ENCODE data around the gene FEN1.

The FEN1 gene

GRCh38 chr11:61829806-61830205, 37.1 kb downstream of the FEN1 start:
- TF ChIP-seq CTCF (conservative IDR thresholded peaks at IDR 0.05; ENCODE audit: low read depth, low read length): no peak
- peak overlapping the region; percentile 93 for H3K4me3 ChIP-seq (ENCODE audit: low read length)
- DNase-seq (ENCODE audit: low read depth): no peak

GRCh38 chr11:61830237-61831105, 37.8 kb downstream of the FEN1 start:
- TF ChIP-seq CTCF (conservative IDR thresholded peaks at IDR 0.05; ENCODE audit: low read depth, low read length): no peak
- no peak for DNase-seq (ENCODE audit: low read depth)
- peak overlapping the region; percentile 93 for H3K4me3 ChIP-seq (ENCODE audit: low read length)

GRCh38 chr11:61832207-61832606, 39.5 kb downstream of the FEN1 start:
- TF ChIP-seq CTCF (conservative IDR thresholded peaks at IDR 0.05; ENCODE audit: low read depth, low read length): no peak
- H3K4me3 ChIP-seq (ENCODE audit: low read length): no peak overlapping the region
- DNase-seq (ENCODE audit: low read depth): no peak

GRCh38 chr11:61832754-61833153, 40.0 kb downstream of the FEN1 start:
- no peak for TF ChIP-seq CTCF (conservative IDR thresholded peaks at IDR 0.05; ENCODE audit: low read depth, low read length)
- no peak for DNase-seq (ENCODE audit: low read depth)
- no peak overlapping the region for H3K4me3 ChIP-seq (ENCODE audit: low read length)

- no peak for DNase-seq (ENCODE audit: low read depth)
- no peak for TF ChIP-seq CTCF (conservative IDR thresholded peaks at IDR 0.05; ENCODE audit: low read depth, low read length)
- no peak overlapping the region for H3K4me3 ChIP-seq (ENCODE audit: low read length)
Measured at GRCh38 chr11:61833471-61833870, 40.8 kb downstream of the FEN1 start.

GRCh38 chr11:61833926-61834277, 41.2 kb downstream of the FEN1 start:
- H3K4me3 ChIP-seq (ENCODE audit: low read length): no peak overlapping the region
- TF ChIP-seq CTCF (conservative IDR thresholded peaks at IDR 0.05; ENCODE audit: low read depth, low read length): no peak
- no peak for DNase-seq (ENCODE audit: low read depth)
